Esophagus (tissue), 2 donors: ENCODE measurements around the gene ZNF438. TPM values are rescaled to one million over a fixed set of nuclear protein-coding genes. Genes with fewer than 3 reads are reported as not detected.

Source experiments
- H3K27ac ChIP-seq, 2 donors: one replicate each; pipeline ENCODE4 v1.5.1; 2013; ENCODE audit warnings: low read depth in 2 of 2, mild to moderate bottlenecking in 2 of 2, inconsistent platforms in 1 of 2, low read length in 1 of 2, moderate library complexity in 1 of 2
- H3K27me3 ChIP-seq, 2 donors: one replicate each; pipeline ENCODE4 v1.6.1; 2013; ENCODE audit warnings: low read length in 2 of 2, control low read depth in 1 of 2, mild to moderate bottlenecking in 1 of 2; ENCODE audit not compliant: insufficient read depth in 2 of 2, control insufficient read depth in 1 of 2
- H3K36me3 ChIP-seq, 2 donors: one replicate each; pipeline ENCODE4 v1.6.1; 2013; ENCODE audit warnings: low read length in 1 of 2; ENCODE audit not compliant: control insufficient read depth in 2 of 2, insufficient read depth in 2 of 2
- H3K4me1 ChIP-seq, 2 donors: one replicate each; pipeline ENCODE4 v1.6.1; 2013; ENCODE audit warnings: low read length in 1 of 2; ENCODE audit not compliant: control insufficient read depth in 2 of 2, insufficient read depth in 2 of 2
- H3K4me3 ChIP-seq, 2 donors: one replicate each; pipeline ENCODE4 v1.5.1; 2013; ENCODE audit warnings: low read length in 2 of 2, mild to moderate bottlenecking in 2 of 2, low read depth in 1 of 2, moderate library complexity in 1 of 2
- H3K9me3 ChIP-seq, 2 donors: one replicate each; pipeline ENCODE4 v1.6.1; 2013; ENCODE audit warnings: mild to moderate bottlenecking in 2 of 2, low read depth in 1 of 2, low read length in 1 of 2, moderate library complexity in 1 of 2; ENCODE audit not compliant: control insufficient read depth in 2 of 2, insufficient read depth in 1 of 2
- WGBS, 2 donors: extraction: QIAGEN DNeasy Blood & Tissue Kit; methylation state at CpG; one replicate each; pipeline ENCODE4 v1.1.7; 2013; 5-methylcytosine and 5-hydroxymethylcytosine counted together
- polyA plus RNA-seq, 2 donors: library from polyadenylated mRNA; stranded (reverse); fragments of 200-250 nt; gene quantifications; one replicate each; pipeline ENCODE4 v1.2.3, GENCODE V29; 2013
- donor health status: healthy with polysubstance abuse.
- donor health status: Bipolar disorder and iron deficiency.

ZNF438 gene
- polyA plus RNA-seq, 2 donors = 3.0 to 3.2 TPM

- Histone ChIP-seq H3K9me3 (no peaks in the 10 kb centered on the region), H3K4me3 (no peak overlapping the region), H3K4me1 (peaks cover 4 to 14% of the 10 kb centered on the region in 2 donors), H3K27ac (peak overlapping the region; percentile 47 to 70), H3K36me3 (no peaks in the 10 kb centered on the region), H3K27me3 (no peaks in the 10 kb centered on the region)
- WGBS, 2 donors = 52 to 69% methylated on average over 17 of the region's 17 CpGs
Measured at GRCh38 chr10:30818854-30819253, 212.8 kb downstream of the ZNF438 start.

- WGBS, 2 donors = 66 to 70% methylated on average over 12 of the region's 12 CpGs
- no peak overlapping the region for H3K4me3 ChIP-seq
- peaks cover 4 to 14% of the 10 kb centered on the region in 2 donors for H3K4me1 ChIP-seq
- H3K9me3 ChIP-seq = no peaks in the 10 kb centered on the region
- no peaks in the 10 kb centered on the region for H3K27me3 ChIP-seq
- no peaks in the 10 kb centered on the region for H3K36me3 ChIP-seq
- H3K27ac ChIP-seq = peak overlapping the region in 1 of 2 donors; percentile 44
Measured at GRCh38 chr10:30818010-30818660, 213.5 kb downstream of the ZNF438 start.

- peaks cover 4 to 14% of the 10 kb centered on the region in 2 donors for H3K4me1 ChIP-seq
- no peaks in the 10 kb centered on the region for H3K9me3 ChIP-seq
- no peaks in the 10 kb centered on the region for H3K36me3 ChIP-seq
- whole genome bisulfite sequencing, 2 donors = 76 to 84% methylated on average over 5 of the region's 5 CpGs
- no peak overlapping the region for H3K27ac ChIP-seq
- no peaks in the 10 kb centered on the region for H3K27me3 ChIP-seq
- H3K4me3 ChIP-seq = no peak overlapping the region
Measured at GRCh38 chr10:30817541-30817940, 214.1 kb downstream of the ZNF438 start.

- peaks cover 4 to 14% of the 10 kb centered on the region in 2 donors for H3K4me1 ChIP-seq
- 74% methylated on average over 3 of the region's 3 CpGs for WGBS, 2 donors
- H3K9me3 ChIP-seq = no peaks in the 10 kb centered on the region
- H3K27ac ChIP-seq = no peak overlapping the region
- no peaks in the 10 kb centered on the region for H3K36me3 ChIP-seq
- H3K4me3 ChIP-seq = no peak overlapping the region
- H3K27me3 ChIP-seq = no peaks in the 10 kb centered on the region
Measured at GRCh38 chr10:30816820-30817171, 214.9 kb downstream of the ZNF438 start.

GRCh38 chr10:30816159-30816819, 215.4 kb downstream of the ZNF438 start:
- H3K36me3 ChIP-seq = no peaks in the 10 kb centered on the region
- no peaks in the 10 kb centered on the region for H3K27me3 ChIP-seq
- no peak overlapping the region for H3K27ac ChIP-seq
- 75 to 76% methylated on average over 9 of the region's 9 CpGs for WGBS, 2 donors
- no peaks in the 10 kb centered on the region for H3K9me3 ChIP-seq
- no peak overlapping the region for H3K4me3 ChIP-seq
- peaks cover 4 to 14% of the 10 kb centered on the region in 2 donors for H3K4me1 ChIP-seq

GRCh38 chr10:30813872-30814481, 217.7 kb downstream of the ZNF438 start:
- Histone ChIP-seq H3K4me3 (no peak overlapping the region), H3K4me1 (peaks cover 4 to 13% of the 10 kb centered on the region in 2 donors), H3K27me3 (no peaks in the 10 kb centered on the region), H3K27ac (peak overlapping the region in 1 of 2 donors; percentile 6), H3K36me3 (no peaks in the 10 kb centered on the region), H3K9me3 (no peaks in the 10 kb centered on the region)
- WGBS, 2 donors = 84 to 88% methylated on average over 1 of the region's 1 CpG

- Histone ChIP-seq H3K27ac (peak overlapping the region; percentile 68 to 69), H3K9me3 (no peaks in the 10 kb centered on the region), H3K4me1 (peaks cover 0 to 3% of the 10 kb centered on the region in 2 donors), H3K36me3 (no peaks in the 10 kb centered on the region), H3K27me3 (no peaks in the 10 kb centered on the region), H3K4me3 (no peak overlapping the region)
- 23 to 35% methylated on average over 16 of the region's 16 CpGs for WGBS, 2 donors
Measured at GRCh38 chr10:30812018-30812851, 219.4 kb downstream of the ZNF438 start.

GRCh38 chr10:30811276-30812017, 220.2 kb downstream of the ZNF438 start:
- Histone ChIP-seq H3K36me3 (no peaks in the 10 kb centered on the region), H3K27me3 (no peaks in the 10 kb centered on the region), H3K27ac (peak overlapping the region; percentile 52 to 68), H3K4me3 (no peak overlapping the region), H3K4me1 (peaks cover 0 to 3% of the 10 kb centered on the region in 2 donors), H3K9me3 (no peaks in the 10 kb centered on the region)
- 65 to 67% methylated on average over 16 of the region's 16 CpGs for WGBS, 2 donors

- Histone ChIP-seq H3K9me3 (peaks cover 0 to under 1% of the 10 kb centered on the region in 2 donors), H3K36me3 (no peaks in the 10 kb centered on the region), H3K4me3 (no peak overlapping the region), H3K27me3 (no peaks in the 10 kb centered on the region), H3K4me1 (peaks cover 0 to 3% of the 10 kb centered on the region in 2 donors), H3K27ac (peak overlapping the region in 1 of 2 donors; percentile 0)
- 73 to 87% methylated on average over 5 of the region's 5 CpGs for WGBS, 2 donors
Measured at GRCh38 chr10:30810416-30810815, 221.2 kb downstream of the ZNF438 start.
